ENCODE measurements around the gene LGMN. TPM values are rescaled to one million over a fixed set of nuclear protein-coding genes. Genes with fewer than 3 reads are reported as not detected.
"Not testable (repeated sequence)": the region's sequence is repeated elsewhere in the genome, so short reads cannot be mapped to it uniquely, and the experiment has no call there.

The LGMN gene
- total RNA-seq, 2 donors from 2014 or later: 83.6 to 167 TPM

DNA sequence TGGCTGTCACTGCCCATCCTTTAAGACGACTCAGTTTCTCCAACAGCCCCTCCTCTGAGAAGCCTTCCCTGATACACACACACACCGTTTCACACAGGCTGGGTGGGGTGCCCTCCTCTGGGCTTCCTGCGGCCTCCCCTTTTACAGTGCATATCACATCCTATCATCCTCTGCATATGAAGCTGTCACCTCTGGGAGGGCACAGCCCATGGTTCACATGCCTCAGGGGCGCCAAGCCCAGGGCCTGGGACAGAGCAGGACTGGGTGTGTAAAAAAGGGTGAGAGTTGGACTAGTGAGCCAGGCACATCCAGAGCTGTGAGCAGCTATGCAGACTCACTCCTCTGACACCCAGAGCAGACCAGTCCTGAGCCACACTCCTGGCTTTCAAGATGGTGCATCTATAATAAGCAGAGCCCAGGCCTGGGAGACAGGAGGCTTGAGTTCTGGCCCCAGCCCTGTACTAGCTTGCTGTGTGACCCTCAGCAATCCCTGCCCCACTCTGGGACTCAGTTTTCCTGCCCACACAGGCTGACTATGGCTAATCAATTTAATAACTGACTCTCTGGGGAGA lies 62.6 kb downstream of the LGMN start:
- no peak for TF ChIP-seq CTCF (IDR thresholded peaks at IDR 0.05)
- ATAC-seq (ENCODE audit: insufficient number of reproducible peaks, low FRiP score, low read depth): no peak
- peaks cover 4 to 10% of the 10 kb centered on the region in 2 donors for H3K4me1 ChIP-seq (ENCODE audit: control insufficient read depth in 1 of 2, low read depth in 2 of 2)
- no peak for DNase-seq (ENCODE audit: low spot score)
- no peak overlapping the region for H3K4me3 ChIP-seq
- H3K9me3 ChIP-seq: no peaks in the 10 kb centered on the region
- H3K36me3 ChIP-seq: peaks cover 20% of the 10 kb centered on the region
- H3K27me3 ChIP-seq (replicated peaks; ENCODE audit: insufficient read depth): no peaks in the 10 kb centered on the region
- H3K27ac ChIP-seq: no peak overlapping the region

- H3K9me3 ChIP-seq: no peaks in the 10 kb centered on the region
- no peak overlapping the region for H3K4me3 ChIP-seq
- DNase-seq (ENCODE audit: low spot score) (no peak), ATAC-seq (ENCODE audit: insufficient number of reproducible peaks, low FRiP score, low read depth) (no peak)
- H3K36me3 ChIP-seq: peaks cover 20% of the 10 kb centered on the region
- H3K27ac ChIP-seq: no peak overlapping the region
- H3K4me1 ChIP-seq (ENCODE audit: control insufficient read depth in 1 of 2, low read depth in 2 of 2): peaks cover 5 to 13% of the 10 kb centered on the region in 2 donors
- no peak for TF ChIP-seq CTCF (IDR thresholded peaks at IDR 0.05)
- H3K27me3 ChIP-seq (replicated peaks; ENCODE audit: insufficient read depth): no peaks in the 10 kb centered on the region
These were observed 63.4 kb downstream of the LGMN start for GRCh38 chr14:92684801-92685560.

DNA sequence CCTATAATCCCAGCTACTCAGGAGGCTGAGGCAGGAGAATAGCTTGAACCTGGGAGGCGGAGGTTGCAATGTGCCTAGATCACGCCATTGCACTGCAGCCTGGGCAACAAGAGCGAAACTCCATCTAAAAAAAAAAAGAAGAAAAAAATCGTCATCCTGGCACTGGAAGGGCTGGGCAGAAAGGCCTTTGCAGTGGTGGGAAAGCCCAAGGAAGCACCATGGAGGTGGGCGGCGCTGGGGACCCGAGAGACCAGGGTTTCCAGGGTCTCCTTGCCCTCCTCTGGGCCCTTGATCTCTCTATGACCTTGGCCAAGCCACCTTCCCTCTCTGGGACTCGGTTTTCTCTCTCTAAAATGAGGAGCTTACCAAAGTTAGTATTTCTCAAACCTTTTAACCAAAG lies 65.4 kb downstream of the LGMN start:
- Histone ChIP-seq H3K9me3 (no peaks in the 10 kb centered on the region), H3K4me3 (no peak overlapping the region), H3K4me1 (ENCODE audit: control insufficient read depth in 1 of 2, low read depth in 2 of 2) (peaks cover 5 to 13% of the 10 kb centered on the region in 2 donors), H3K27ac (no peak overlapping the region), H3K27me3 (replicated peaks; ENCODE audit: insufficient read depth) (no peaks in the 10 kb centered on the region), H3K36me3 (peaks cover 23% of the 10 kb centered on the region)
- no peak for TF ChIP-seq CTCF (IDR thresholded peaks at IDR 0.05)
- DNase-seq (ENCODE audit: low spot score): no peak
- ATAC-seq (ENCODE audit: insufficient number of reproducible peaks, low FRiP score, low read depth): no peak

- H3K36me3 ChIP-seq: peaks cover 34% of the 10 kb centered on the region
These were observed 67.4 kb downstream of the LGMN start for GRCh38 chr14:92680781-92681650.

GRCh38 chr14:92680330-92680729 lies 68.1 kb downstream of the LGMN start:
- not testable (repeated sequence) for ATAC-seq (ENCODE audit: insufficient number of reproducible peaks, low FRiP score, low read depth); H3K4me1 ChIP-seq (ENCODE audit: control insufficient read depth in 1 of 2, low read depth in 2 of 2); DNase-seq (ENCODE audit: low spot score); H3K4me3 ChIP-seq; H3K27ac ChIP-seq; H3K9me3 ChIP-seq; H3K27me3 ChIP-seq (replicated peaks; ENCODE audit: insufficient read depth)
- H3K36me3 ChIP-seq: peaks cover 30% of the 10 kb centered on the region

More at GRCh38 chr14:92680781-92681650, 67.4 kb downstream of the LGMN start:
- Histone ChIP-seq H3K9me3 (no peaks in the 10 kb centered on the region), H3K4me3 (peak overlapping the region; percentile 13), H3K27ac (peak overlapping the region in 1 of 2 donors; percentile 27), H3K27me3 (replicated peaks; ENCODE audit: insufficient read depth) (no peaks in the 10 kb centered on the region), H3K4me1 (ENCODE audit: control insufficient read depth in 1 of 2, low read depth in 2 of 2) (peaks cover 3 to 5% of the 10 kb centered on the region in 2 donors)
- ATAC-seq (ENCODE audit: insufficient number of reproducible peaks, low FRiP score, low read depth): peak; percentile 41
- no peak for DNase-seq (ENCODE audit: low spot score)
- peak; percentile 96 for TF ChIP-seq CTCF (IDR thresholded peaks at IDR 0.05)

Measured in thoracic aorta (tissue), 2 donors.